ENCODE results near the gene PRKAR2A. TPM values are rescaled to one million over a fixed set of nuclear protein-coding genes. Genes with fewer than 3 reads are reported as not detected.

Gene PRKAR2A
- 22.0 and 35.4 TPM in 2 replicates for total RNA-seq

DNA sequence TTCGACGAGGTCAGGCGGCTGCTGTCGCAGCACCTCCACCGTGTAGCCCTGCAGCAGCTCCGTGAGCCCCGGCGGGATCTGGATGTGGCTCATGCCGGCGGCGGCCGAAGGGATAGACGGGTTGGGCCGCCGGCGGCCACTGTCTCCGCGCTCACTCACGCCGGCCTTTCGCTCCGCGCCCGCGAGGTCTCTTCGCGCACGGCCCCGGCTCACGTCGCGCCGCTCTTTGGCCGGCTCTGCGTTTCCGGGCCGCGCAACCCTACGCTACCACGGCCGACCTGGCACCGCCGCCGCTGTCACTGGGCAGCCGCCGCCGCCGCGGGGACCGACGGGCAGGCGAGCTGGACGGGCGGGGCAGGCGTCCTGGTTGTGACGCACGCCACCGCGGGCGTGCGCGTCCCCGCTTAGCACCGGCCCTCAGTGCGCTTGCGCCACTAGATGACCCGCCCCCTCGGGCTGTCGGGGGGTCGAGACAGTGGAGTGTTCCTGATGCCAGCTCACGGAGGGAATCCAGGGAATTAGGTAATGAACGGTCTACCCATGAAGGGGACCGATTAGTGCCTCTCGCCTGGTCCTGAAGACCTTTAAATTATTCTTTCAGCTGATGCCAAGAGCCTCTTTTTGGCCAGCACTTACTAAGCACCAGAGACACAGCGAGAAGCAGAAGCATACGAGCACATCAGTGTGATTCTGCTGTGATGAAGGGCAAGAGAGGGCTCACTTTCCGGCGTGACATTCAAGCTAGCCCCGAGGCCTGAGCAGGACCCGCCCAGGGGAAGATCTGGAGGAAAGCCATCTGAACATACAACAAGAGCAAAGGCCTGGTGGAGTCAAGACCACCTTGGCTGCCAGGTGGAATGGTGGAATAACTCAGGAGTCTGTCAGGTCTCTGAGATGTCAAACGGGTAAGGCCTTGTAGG is at the start of gene PRKAR2A:
Gene PRKAR2A, minus strand, starts transcription at position 371 of the 920 bp plus-strand sequence. Its CDS starts 278 bp downstream, at position 93.

DNA sequence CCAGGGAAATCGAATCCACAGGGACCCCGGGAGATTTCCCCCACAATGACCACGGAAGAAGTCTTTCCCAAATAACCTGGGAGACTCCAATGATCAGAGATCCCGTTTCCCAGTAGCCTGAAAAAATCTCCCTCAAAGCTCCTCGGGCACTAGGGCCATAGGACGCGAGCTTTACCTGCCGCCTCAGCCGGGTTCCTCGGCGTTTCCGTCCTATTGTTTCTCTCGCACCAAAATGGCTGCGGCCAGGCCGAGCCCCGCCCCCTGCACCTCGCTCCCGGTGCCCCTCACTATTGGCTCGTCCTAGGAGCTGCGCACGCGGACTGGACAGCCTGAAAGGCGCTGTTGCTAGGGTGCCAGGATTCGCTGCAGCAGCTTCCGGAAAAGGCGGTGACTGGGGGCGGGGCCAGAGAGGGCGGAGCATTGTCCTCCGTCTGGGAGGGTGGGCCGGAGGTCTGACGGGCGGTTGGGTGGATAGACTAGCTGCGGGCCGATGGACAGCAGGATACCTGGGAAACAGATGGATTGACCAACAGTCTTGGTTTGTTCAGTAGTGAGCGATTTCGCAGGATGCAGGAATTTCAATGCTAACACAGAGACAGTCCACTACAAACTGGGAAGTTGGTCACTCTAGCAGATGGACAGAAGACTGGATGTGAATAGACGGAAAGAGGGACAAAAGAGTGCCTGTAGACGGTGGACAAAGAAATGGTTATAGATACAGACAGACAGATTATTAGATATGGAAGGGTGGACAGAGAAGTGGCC is 130.5 kb downstream of the PRKAR2A start, which contains the start of gene IP6K2:
Gene IP6K2, minus strand, starts transcription at position 240 of the 765 bp plus-strand sequence. CDS start 21,930 bp downstream, outside the sequence.

Other genes with a start within 250 kb of the PRKAR2A start
- gene UQCRC1, start 238.2 kb downstream of the PRKAR2A start, total RNA-seq, result 245 and 256 TPM in 2 replicates
- gene TMEM89, start 226.1 kb downstream of the PRKAR2A start, total RNA-seq, result not detected in 2 replicates
- 20.2 and 23.0 TPM in 2 replicates for gene SLC26A6, start 212.4 kb downstream of the PRKAR2A start, total RNA-seq
- 0.49 and 0.82 TPM in 2 replicates for gene CELSR3, start 185.0 kb downstream of the PRKAR2A start, total RNA-seq
- gene NCKIPSD, start 162.0 kb downstream of the PRKAR2A start, total RNA-seq, result 4.7 and 7.9 TPM in 2 replicates
- 28.7 and 62.6 TPM in 2 replicates for gene IP6K2, start 130.7 kb downstream of the PRKAR2A start, total RNA-seq
- 19.3 and 31.0 TPM in 2 replicates for gene SLC25A20, start 51.0 kb upstream of the PRKAR2A start, total RNA-seq
- gene ARIH2, start 71.0 kb upstream of the PRKAR2A start, total RNA-seq, result 36.6 and 102 TPM in 2 replicates
- gene P4HTM, start 142.4 kb upstream of the PRKAR2A start, total RNA-seq, result 14.2 and 18.0 TPM in 2 replicates
- gene WDR6, start 159.5 kb upstream of the PRKAR2A start, total RNA-seq, result 55.0 and 141 TPM in 2 replicates
- gene DALRD3, start 170.7 kb upstream of the PRKAR2A start, total RNA-seq, result 31.6 and 34.1 TPM in 2 replicates
- gene NDUFAF3, start 174.2 kb upstream of the PRKAR2A start, total RNA-seq, result 45.0 and 63.7 TPM in 2 replicates
- 210 and 242 TPM in 2 replicates for gene IMPDH2, start 181.5 kb upstream of the PRKAR2A start, total RNA-seq
- 65.7 and 68.7 TPM in 2 replicates for gene QRICH1, start 246.2 kb upstream of the PRKAR2A start, total RNA-seq

All from bladder microvascular endothelial cell (primary cell).